ENCODE data around the gene SLC24A3. TPM values are rescaled to one million over a fixed set of nuclear protein-coding genes. Genes with fewer than 3 reads are reported as not detected.

SLC24A3 gene
- polyA plus RNA-seq, 1 donor (not counting 4 experiments of a cell fraction or from before 2014, with no cell fraction given) = 0.17 TPM

DNA sequence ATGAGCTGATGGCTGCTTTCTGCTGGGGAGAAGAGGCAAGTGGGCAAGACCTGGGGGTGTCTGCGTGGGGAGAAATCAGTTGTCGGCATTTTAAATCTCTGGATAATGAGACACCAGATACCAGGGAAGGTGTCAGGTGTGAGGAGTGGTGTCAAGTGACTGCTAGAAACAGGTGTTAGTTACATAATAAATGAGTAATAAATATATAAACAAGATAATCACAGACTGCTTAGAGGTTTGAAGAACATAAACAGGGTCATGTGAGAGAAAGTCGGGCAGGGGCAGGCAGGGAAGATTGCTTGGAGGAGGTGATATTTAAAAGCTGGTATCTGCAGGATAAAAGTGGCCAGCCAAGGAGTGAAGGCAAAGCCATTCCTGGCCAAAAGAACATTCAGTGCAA, 458.4 kb downstream of the SLC24A3 start:
- Histone ChIP-seq H3K9ac (ENCODE audit: control insufficient read depth, extremely low read depth, insufficient read depth, low read length) (no peak overlapping the region), H3K4me2 (ENCODE audit: control insufficient read depth, extremely low read depth, insufficient read depth, low read depth, low read length) (no peak overlapping the region), H3K9me3 (ENCODE audit: control insufficient read depth, low read depth, low read length) (no peaks in the 10 kb centered on the region), H3K36me3 (ENCODE audit: control insufficient read depth in 2 of 2, extremely low read depth in 1 of 2, insufficient read depth in 2 of 2, low read length in 2 of 2) (no peaks in the 10 kb centered on the region), H3K27ac (ENCODE audit: control insufficient read depth, insufficient read depth, low read length) (no peak overlapping the region), H2AFZ (ENCODE audit: control insufficient read depth, low read length) (no peak overlapping the region), H4K20me1 (ENCODE audit: control insufficient read depth, extremely low read depth, insufficient read depth, low read length) (no peaks in the 10 kb centered on the region), H3K79me2 (ENCODE audit: control insufficient read depth, insufficient read depth, low read length) (no peaks in the 10 kb centered on the region), H3K4me3 (ENCODE audit: control insufficient read depth in 2 of 3, extremely low read depth in 1 of 3, insufficient read depth in 2 of 3, low read depth in 1 of 3, low read length in 3 of 3) (no peak overlapping the region), H3K9me1 (ENCODE audit: control insufficient read depth, extremely low read depth, insufficient read depth, low read length) (no peaks in the 10 kb centered on the region), H3K27me3 (ENCODE audit: control insufficient read depth, extremely low read depth, insufficient read depth, low read length) (no peaks in the 10 kb centered on the region), H3K4me1 (ENCODE audit: control insufficient read depth, extremely low read depth, insufficient read depth, low read length) (no peaks in the 10 kb centered on the region)
- dilution Hi-C loops (cut with MboI; ENCODE audit: extremely low pct_ligation_motif_present, low sequenced_read_pairs) = no loop called here
- TF ChIP-seq, protein P1, sequence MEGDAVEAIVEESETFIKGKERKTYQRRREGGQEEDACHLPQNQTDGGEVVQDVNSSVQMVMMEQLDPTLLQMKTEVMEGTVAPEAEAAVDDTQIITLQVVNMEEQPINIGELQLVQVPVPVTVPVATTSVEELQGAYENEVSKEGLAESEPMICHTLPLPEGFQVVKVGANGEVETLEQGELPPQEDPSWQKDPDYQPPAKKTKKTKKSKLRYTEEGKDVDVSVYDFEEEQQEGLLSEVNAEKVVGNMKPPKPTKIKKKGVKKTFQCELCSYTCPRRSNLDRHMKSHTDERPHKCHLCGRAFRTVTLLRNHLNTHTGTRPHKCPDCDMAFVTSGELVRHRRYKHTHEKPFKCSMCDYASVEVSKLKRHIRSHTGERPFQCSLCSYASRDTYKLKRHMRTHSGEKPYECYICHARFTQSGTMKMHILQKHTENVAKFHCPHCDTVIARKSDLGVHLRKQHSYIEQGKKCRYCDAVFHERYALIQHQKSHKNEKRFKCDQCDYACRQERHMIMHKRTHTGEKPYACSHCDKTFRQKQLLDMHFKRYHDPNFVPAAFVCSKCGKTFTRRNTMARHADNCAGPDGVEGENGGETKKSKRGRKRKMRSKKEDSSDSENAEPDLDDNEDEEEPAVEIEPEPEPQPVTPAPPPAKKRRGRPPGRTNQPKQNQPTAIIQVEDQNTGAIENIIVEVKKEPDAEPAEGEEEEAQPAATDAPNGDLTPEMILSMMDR (optimal IDR thresholded peaks at IDR 0.05 in 1 of 3, IDR thresholded peaks at IDR 0.05 in 1 of 3, conservative IDR thresholded peaks at IDR 0.05 in 1 of 3; ENCODE audit: extremely low read depth in 1 of 3, insufficient read depth in 2 of 3, low read length in 3 of 3) = no peak
- no peak for FAIRE-seq
- DNase-seq (ENCODE audit: low read depth, low spot score) = no peak

DNA sequence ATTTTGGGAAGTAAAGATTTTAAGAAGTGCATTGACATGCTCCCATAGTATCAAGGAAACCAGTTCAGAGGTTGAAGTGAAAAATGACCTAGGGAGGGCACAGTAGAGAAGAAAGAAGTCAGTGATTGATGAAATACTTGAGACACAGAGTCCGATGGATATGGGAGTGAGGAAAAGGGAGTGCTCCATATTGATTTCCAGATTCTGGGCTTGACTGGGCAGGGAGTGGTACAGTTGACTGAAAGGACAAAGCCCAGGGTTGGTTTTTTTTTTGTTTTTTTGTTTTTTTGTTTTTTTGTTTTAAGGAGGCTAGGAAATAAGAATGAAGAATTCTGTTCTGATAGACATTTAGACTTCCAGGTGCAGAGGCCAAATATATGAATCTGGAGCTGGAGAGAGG, 458.9 kb downstream of the SLC24A3 start:
- no peaks in the 10 kb centered on the region for H3K4me1 ChIP-seq (ENCODE audit: control insufficient read depth, extremely low read depth, insufficient read depth, low read length)
- H4K20me1 ChIP-seq (ENCODE audit: control insufficient read depth, extremely low read depth, insufficient read depth, low read length) = no peaks in the 10 kb centered on the region
- H2AFZ ChIP-seq (ENCODE audit: control insufficient read depth, low read length) = no peak overlapping the region
- no peak overlapping the region for H3K27ac ChIP-seq (ENCODE audit: control insufficient read depth, insufficient read depth, low read length)
- FAIRE-seq (no peak), DNase-seq (ENCODE audit: low read depth, low spot score) (no peak)
- no peaks in the 10 kb centered on the region for H3K36me3 ChIP-seq (ENCODE audit: control insufficient read depth in 2 of 2, extremely low read depth in 1 of 2, insufficient read depth in 2 of 2, low read length in 2 of 2)
- dilution Hi-C loops (cut with MboI; ENCODE audit: extremely low pct_ligation_motif_present, low sequenced_read_pairs) = no loop called here
- H3K27me3 ChIP-seq (ENCODE audit: control insufficient read depth, extremely low read depth, insufficient read depth, low read length) = no peaks in the 10 kb centered on the region
- no peak overlapping the region for H3K4me3 ChIP-seq (ENCODE audit: control insufficient read depth in 2 of 3, extremely low read depth in 1 of 3, insufficient read depth in 2 of 3, low read depth in 1 of 3, low read length in 3 of 3)
- H3K9ac ChIP-seq (ENCODE audit: control insufficient read depth, extremely low read depth, insufficient read depth, low read length) = no peak overlapping the region
- no peaks in the 10 kb centered on the region for H3K79me2 ChIP-seq (ENCODE audit: control insufficient read depth, insufficient read depth, low read length)
- TF ChIP-seq EZH2 (IDR thresholded peaks at IDR 0.05; ENCODE audit: low read length) = no peak
- TF ChIP-seq, protein P1 (optimal IDR thresholded peaks at IDR 0.05 in 1 of 3, IDR thresholded peaks at IDR 0.05 in 1 of 3, conservative IDR thresholded peaks at IDR 0.05 in 1 of 3; ENCODE audit: extremely low read depth in 1 of 3, insufficient read depth in 2 of 3, low read length in 3 of 3) = no peak
- no peaks in the 10 kb centered on the region for H3K9me1 ChIP-seq (ENCODE audit: control insufficient read depth, extremely low read depth, insufficient read depth, low read length)
- no peaks in the 10 kb centered on the region for H3K9me3 ChIP-seq (ENCODE audit: control insufficient read depth, low read depth, low read length)
- no peak overlapping the region for H3K4me2 ChIP-seq (ENCODE audit: control insufficient read depth, extremely low read depth, insufficient read depth, low read depth, low read length)
